ENCODE results near the gene P2RX4.
"Not testable (repeated sequence)": the region's sequence is repeated elsewhere in the genome, so short reads cannot be mapped to it uniquely, and the experiment has no call there.

The P2RX4 gene

GRCh38 chr12:121245951-121246350 lies 36.0 kb downstream of the P2RX4 start:
- DNase-seq, result no peak

GRCh38 chr12:121246893-121247557 lies 37.1 kb downstream of the P2RX4 start:
- DNase-seq, result no peak

- DNase-seq, result no peak
Observed at GRCh38 chr12:121248622-121249021, 38.7 kb downstream of the P2RX4 start.

GRCh38 chr12:121250359-121250758 lies 40.4 kb downstream of the P2RX4 start:
- DNase-seq, result no peak

- no peak for DNase-seq
Observed at GRCh38 chr12:121251838-121252237, 41.9 kb downstream of the P2RX4 start.

- no peak for DNase-seq
Observed at GRCh38 chr12:121252712-121253345, 42.9 kb downstream of the P2RX4 start.

GRCh38 chr12:121253638-121254335 lies 43.9 kb downstream of the P2RX4 start:
- DNase-seq, result no peak

GRCh38 chr12:121255433-121255832 lies 45.5 kb downstream of the P2RX4 start:
- peak; percentile 71 for DNase-seq

GRCh38 chr12:121257704-121258449 lies 47.9 kb downstream of the P2RX4 start:
- not testable (repeated sequence) for DNase-seq

- DNase-seq, result no peak
Observed at GRCh38 chr12:121259074-121259473, 49.1 kb downstream of the P2RX4 start.

- no peak for DNase-seq
Observed at GRCh38 chr12:121260091-121260490, 50.2 kb downstream of the P2RX4 start.

GRCh38 chr12:121261398-121261797 lies 51.5 kb downstream of the P2RX4 start:
- DNase-seq, result no peak

GRCh38 chr12:121263206-121263935 lies 53.4 kb downstream of the P2RX4 start:
- DNase-seq, result no peak

GRCh38 chr12:121264135-121264534 lies 54.2 kb downstream of the P2RX4 start:
- DNase-seq, result no peak

- DNase-seq, result no peak
Observed at GRCh38 chr12:121264951-121265515, 55.1 kb downstream of the P2RX4 start.

- no peak for DNase-seq
Observed at GRCh38 chr12:121267822-121268221, 57.9 kb downstream of the P2RX4 start.

- DNase-seq, result no peak
Observed at GRCh38 chr12:121273364-121273896, 63.5 kb downstream of the P2RX4 start.

- no peak for DNase-seq
Observed at GRCh38 chr12:121274036-121274763, 64.3 kb downstream of the P2RX4 start.

GRCh38 chr12:121277374-121277759 lies 67.4 kb downstream of the P2RX4 start:
- no peak for DNase-seq

GRCh38 chr12:121278169-121279070 lies 68.5 kb downstream of the P2RX4 start:
- no peak for DNase-seq

Data from islet precursor cell (in vitro differentiated cells).